Measurements from ENCODE around the gene CCDC182. TPM values are rescaled to one million over a fixed set of nuclear protein-coding genes. Genes with fewer than 3 reads are reported as not detected.

Gene CCDC182
- total and polyA plus RNA-seq, 2 experiments from 2014 or later = not detected

DNA sequence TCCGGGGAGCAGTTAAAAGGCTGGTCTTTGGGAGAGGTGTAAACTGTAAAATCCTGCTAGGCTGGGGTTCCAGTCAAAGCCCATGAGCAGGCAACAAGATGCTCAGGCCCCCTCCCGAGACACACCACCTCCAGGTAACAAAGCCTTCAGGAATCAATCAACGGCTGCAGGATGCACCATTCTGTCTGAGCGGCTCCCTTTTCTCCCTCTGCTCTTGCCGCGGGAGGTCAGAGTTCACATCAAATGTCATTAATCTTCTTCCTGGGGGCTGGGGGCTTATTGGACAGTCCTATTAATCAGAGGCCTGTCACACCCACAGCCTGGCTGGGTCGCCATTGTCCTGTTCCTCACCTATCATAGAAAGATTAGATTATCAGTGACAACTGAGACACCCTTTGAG lies 11.9 kb upstream of the CCDC182 start (continued):
- no peak for TF ChIP-seq ETS1 (IDR thresholded peaks at IDR 0.05)
- no peak for TF ChIP-seq REST (IDR thresholded peaks at IDR 0.05; ENCODE audit: unreplicated experiment)
- TF ChIP-seq EZH2phosphoT487 (IDR thresholded peaks at IDR 0.05; ENCODE audit: unreplicated experiment) = no peak
- TF ChIP-seq CREB1 (CRISPR knock-in tag; IDR thresholded peaks at IDR 0.05; ENCODE audit: low read depth) = no peak
- TF ChIP-seq CTCF (conservative IDR thresholded peaks at IDR 0.05; ENCODE audit: low read depth in 2 of 2) = no peak
- TF ChIP-seq ZNF331 (CRISPR knock-in tag; IDR thresholded peaks at IDR 0.05; ENCODE audit: low read depth) = no peak
- TF ChIP-seq EZH2 (IDR thresholded peaks at IDR 0.05; ENCODE audit: low read depth, unreplicated experiment) = no peak
- no peak for TF ChIP-seq JUNB (IDR thresholded peaks at IDR 0.05; ENCODE audit: unreplicated experiment)

- Histone ChIP-seq H3K9me2 (ENCODE audit: insufficient read depth) (no peaks in the 10 kb centered on the region), H2AFZ (no peak overlapping the region), H3K4me3 (no peak overlapping the region), H3K79me2 (replicated peaks; ENCODE audit: insufficient read depth) (no peaks in the 10 kb centered on the region), H3K27ac (ENCODE audit: low read depth) (no peak overlapping the region), H4K20me1 (replicated peaks; ENCODE audit: insufficient read depth) (no peaks in the 10 kb centered on the region), H3F3A (replicated peaks; ENCODE audit: low read depth) (no peaks in the 10 kb centered on the region), H3K4me1 (ENCODE audit: insufficient read depth) (no peaks in the 10 kb centered on the region), H3K36me3 (ENCODE audit: insufficient read depth) (no peaks in the 10 kb centered on the region), H3K4me2 (no peak overlapping the region), H3K27me3 (ENCODE audit: insufficient read depth) (no peaks in the 10 kb centered on the region)
- DNase-seq (ENCODE audit: low spot score) (peak; percentile 35), ATAC-seq (peak; percentile 47; the same call in 2 of the 3 replicates)
- no peaks in the 10 kb centered on the region for H3K36me3 Mint-ChIP-seq (ENCODE audit: low read depth)
- H3K27me3 Mint-ChIP-seq (ENCODE audit: insufficient read depth, low read depth, poor library complexity) = peaks cover 3% of the 10 kb centered on the region
- no peaks in the 10 kb centered on the region for H3K9me3 Mint-ChIP-seq
- no peak overlapping the region for H3K4me3 Mint-ChIP-seq
- H3K27ac Mint-ChIP-seq = no peak overlapping the region
- peaks cover 5% of the 10 kb centered on the region for H3K4me1 Mint-ChIP-seq
- peak; percentile 71 for TF ChIP-seq REST (IDR thresholded peaks at IDR 0.05; ENCODE audit: unreplicated experiment)
- no peak for TF ChIP-seq ZNF331 (CRISPR knock-in tag; IDR thresholded peaks at IDR 0.05; ENCODE audit: low read depth)
- peak in 1 of 2 experiments; percentile 15; a peak in 1 of 4 replicates for TF ChIP-seq CTCF (conservative IDR thresholded peaks at IDR 0.05; ENCODE audit: low read depth in 2 of 2)
- no peak for TF ChIP-seq NANOG (IDR thresholded peaks at IDR 0.05; ENCODE audit: borderline replicate concordance)
- TF ChIP-seq POLR2AphosphoS5 (IDR thresholded peaks at IDR 0.05; ENCODE audit: low read depth) = no peak
- TF ChIP-seq ZNF114 (CRISPR knock-in tag; IDR thresholded peaks at IDR 0.05) = no peak
- no peak for TF ChIP-seq STAT1 (IDR thresholded peaks at IDR 0.05; ENCODE audit: unreplicated experiment)
- no peak for TF ChIP-seq JUNB (IDR thresholded peaks at IDR 0.05; ENCODE audit: unreplicated experiment)
- no peak for TF ChIP-seq CREB1 (CRISPR knock-in tag; IDR thresholded peaks at IDR 0.05; ENCODE audit: low read depth)
- no peak for TF ChIP-seq ETS1 (IDR thresholded peaks at IDR 0.05)
Observed at GRCh38 chr17:57755480-57756070, 10.5 kb upstream of the CCDC182 start.
